Measurements from ENCODE around the gene GTF3C5.

DNA sequence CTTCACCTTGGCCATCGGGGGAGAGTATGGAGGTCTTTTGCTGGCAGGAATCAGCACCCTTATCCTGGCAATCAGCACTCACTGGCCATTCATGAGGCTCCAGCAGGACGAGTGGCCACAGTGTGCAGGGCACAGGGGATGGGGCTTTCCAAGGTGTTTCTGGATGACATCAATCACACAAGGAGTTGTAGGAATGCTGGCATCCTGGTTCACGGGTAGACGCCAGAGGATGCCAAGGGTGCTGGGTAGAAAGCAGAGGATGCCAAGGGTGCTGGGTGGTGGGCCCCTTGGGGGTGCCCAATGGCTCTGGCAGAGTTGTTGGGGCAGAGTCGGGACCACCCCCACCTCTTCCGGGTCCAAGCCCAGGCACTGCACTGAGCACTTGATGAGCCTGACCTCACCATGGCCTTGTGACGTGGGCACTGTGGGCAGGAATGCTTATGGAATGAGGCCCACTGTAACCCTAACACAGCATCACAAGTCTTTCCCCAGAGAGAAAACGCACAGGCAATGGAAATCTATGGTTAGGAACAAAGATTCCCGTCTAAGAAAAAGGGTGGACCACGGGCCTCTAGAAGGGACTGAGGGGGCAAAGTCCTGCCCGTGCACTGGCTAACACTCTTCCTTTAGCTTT, 60.1 kb downstream of the GTF3C5 start:
- TF ChIP-seq, protein P1, sequence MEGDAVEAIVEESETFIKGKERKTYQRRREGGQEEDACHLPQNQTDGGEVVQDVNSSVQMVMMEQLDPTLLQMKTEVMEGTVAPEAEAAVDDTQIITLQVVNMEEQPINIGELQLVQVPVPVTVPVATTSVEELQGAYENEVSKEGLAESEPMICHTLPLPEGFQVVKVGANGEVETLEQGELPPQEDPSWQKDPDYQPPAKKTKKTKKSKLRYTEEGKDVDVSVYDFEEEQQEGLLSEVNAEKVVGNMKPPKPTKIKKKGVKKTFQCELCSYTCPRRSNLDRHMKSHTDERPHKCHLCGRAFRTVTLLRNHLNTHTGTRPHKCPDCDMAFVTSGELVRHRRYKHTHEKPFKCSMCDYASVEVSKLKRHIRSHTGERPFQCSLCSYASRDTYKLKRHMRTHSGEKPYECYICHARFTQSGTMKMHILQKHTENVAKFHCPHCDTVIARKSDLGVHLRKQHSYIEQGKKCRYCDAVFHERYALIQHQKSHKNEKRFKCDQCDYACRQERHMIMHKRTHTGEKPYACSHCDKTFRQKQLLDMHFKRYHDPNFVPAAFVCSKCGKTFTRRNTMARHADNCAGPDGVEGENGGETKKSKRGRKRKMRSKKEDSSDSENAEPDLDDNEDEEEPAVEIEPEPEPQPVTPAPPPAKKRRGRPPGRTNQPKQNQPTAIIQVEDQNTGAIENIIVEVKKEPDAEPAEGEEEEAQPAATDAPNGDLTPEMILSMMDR (IDR thresholded peaks at IDR 0.05; ENCODE audit: poor library complexity, severe bottlenecking) = no peak
- TF ChIP-seq POLR2AphosphoS5 (IDR thresholded peaks at IDR 0.05) = no peak
- TF ChIP-seq SMC3 (conservative IDR thresholded peaks at IDR 0.05; ENCODE audit: poor library complexity) = no peak
- TF ChIP-seq EP300 (conservative IDR thresholded peaks at IDR 0.05; ENCODE audit: poor library complexity, severe bottlenecking) = no peak
- TF ChIP-seq, protein P2, sequence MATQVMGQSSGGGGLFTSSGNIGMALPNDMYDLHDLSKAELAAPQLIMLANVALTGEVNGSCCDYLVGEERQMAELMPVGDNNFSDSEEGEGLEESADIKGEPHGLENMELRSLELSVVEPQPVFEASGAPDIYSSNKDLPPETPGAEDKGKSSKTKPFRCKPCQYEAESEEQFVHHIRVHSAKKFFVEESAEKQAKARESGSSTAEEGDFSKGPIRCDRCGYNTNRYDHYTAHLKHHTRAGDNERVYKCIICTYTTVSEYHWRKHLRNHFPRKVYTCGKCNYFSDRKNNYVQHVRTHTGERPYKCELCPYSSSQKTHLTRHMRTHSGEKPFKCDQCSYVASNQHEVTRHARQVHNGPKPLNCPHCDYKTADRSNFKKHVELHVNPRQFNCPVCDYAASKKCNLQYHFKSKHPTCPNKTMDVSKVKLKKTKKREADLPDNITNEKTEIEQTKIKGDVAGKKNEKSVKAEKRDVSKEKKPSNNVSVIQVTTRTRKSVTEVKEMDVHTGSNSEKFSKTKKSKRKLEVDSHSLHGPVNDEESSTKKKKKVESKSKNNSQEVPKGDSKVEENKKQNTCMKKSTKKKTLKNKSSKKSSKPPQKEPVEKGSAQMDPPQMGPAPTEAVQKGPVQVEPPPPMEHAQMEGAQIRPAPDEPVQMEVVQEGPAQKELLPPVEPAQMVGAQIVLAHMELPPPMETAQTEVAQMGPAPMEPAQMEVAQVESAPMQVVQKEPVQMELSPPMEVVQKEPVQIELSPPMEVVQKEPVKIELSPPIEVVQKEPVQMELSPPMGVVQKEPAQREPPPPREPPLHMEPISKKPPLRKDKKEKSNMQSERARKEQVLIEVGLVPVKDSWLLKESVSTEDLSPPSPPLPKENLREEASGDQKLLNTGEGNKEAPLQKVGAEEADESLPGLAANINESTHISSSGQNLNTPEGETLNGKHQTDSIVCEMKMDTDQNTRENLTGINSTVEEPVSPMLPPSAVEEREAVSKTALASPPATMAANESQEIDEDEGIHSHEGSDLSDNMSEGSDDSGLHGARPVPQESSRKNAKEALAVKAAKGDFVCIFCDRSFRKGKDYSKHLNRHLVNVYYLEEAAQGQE (IDR thresholded peaks at IDR 0.05; ENCODE audit: borderline replicate concordance) = no peak
- TF ChIP-seq EZH2 (IDR thresholded peaks at IDR 0.05; ENCODE audit: borderline replicate concordance, insufficient read depth, low read length, poor library complexity, severe bottlenecking) = no peak
- TF ChIP-seq RAD21 (conservative IDR thresholded peaks at IDR 0.05) = no peak
- TF ChIP-seq TAF1 (IDR thresholded peaks at IDR 0.05; ENCODE audit: low read depth) = no peak
- TF ChIP-seq MXI1 (conservative IDR thresholded peaks at IDR 0.05; ENCODE audit: poor library complexity, severe bottlenecking) = no peak

Measured in neural cell (in vitro differentiated cells).